Ovary (tissue), 3 donors: ENCODE results near the gene GTF2IRD1.

Experiments used
- CTCF ChIP-seq, 3 donors: fragments of 450-650 bp in 2 of 3; fragments of 200-600 bp in 1 of 3; IDR thresholded peaks; one replicate each; pipeline versions ENCODE4 v1.5.1 to v1.8.0; 2016 to 2022; ENCODE audit warnings: antibody characterized with exemption in 3 of 3, mild to moderate bottlenecking in 1 of 3
- EP300 ChIP-seq: sonication (generic); formaldehyde crosslinking; IDR thresholded peaks from one replicate; pipeline ENCODE4 v1.6.1; 2017; ENCODE audit warnings: antibody characterized with exemption
- donor health status: DM: no; HTN: no; CAD: no.

- no peak for TF ChIP-seq EP300
- no peak for TF ChIP-seq CTCF (IDR thresholded peaks at IDR 0.05)
Observed at GRCh38 chr7:74606101-74606908, 152.6 kb downstream of the GTF2IRD1 start.
